H9 (cell line): ENCODE data around the gene RECQL. TPM values are rescaled to one million over a fixed set of nuclear protein-coding genes. Genes with fewer than 3 reads are reported as not detected.

Experiments used
- DNase-seq: peaks from one replicate; pipeline ENCODE4 v3.0.0-alpha.2; 2017
- H2AFZ ChIP-seq: one replicate; pipeline ENCODE4 v1.6.1; 2013; ENCODE audit warnings: mild to moderate bottlenecking, low read length, control low read depth, moderate library complexity
- H2AK5ac ChIP-seq: 2 replicates; pipeline ENCODE4 v1.6.1; 2013; ENCODE audit warnings: low read length, control low read depth, mixed read lengths; ENCODE audit not compliant: insufficient read length
- H2BK120ac ChIP-seq: one replicate; pipeline ENCODE4 v1.6.1; 2013; ENCODE audit warnings: low read depth, mild to moderate bottlenecking, low read length, control low read depth, inconsistent platforms; ENCODE audit not compliant: poor library complexity, severe bottlenecking
- H2BK12ac ChIP-seq: 2 replicates; pipeline ENCODE4 v1.6.1; 2013; ENCODE audit warnings: low read length, control low read depth, mixed read lengths, low read depth; ENCODE audit not compliant: insufficient read length
- H2BK15ac ChIP-seq: 2 replicates; pipeline ENCODE4 v1.6.1; 2013; ENCODE audit warnings: low read depth, low read length, control low read depth
- H2BK20ac ChIP-seq: one replicate; pipeline ENCODE4 v1.6.1; 2013; ENCODE audit warnings: low read depth, mild to moderate bottlenecking, low read length, control low read depth, inconsistent platforms; ENCODE audit not compliant: poor library complexity, severe bottlenecking
- H2BK5ac ChIP-seq: 2 replicates; pipeline ENCODE4 v1.6.1; 2013; ENCODE audit warnings: low read length, control low read depth, mixed read lengths; ENCODE audit not compliant: insufficient read length
- H3K14ac ChIP-seq: 2 replicates; pipeline ENCODE4 v1.6.1; 2013; ENCODE audit warnings: low read length, control low read depth; ENCODE audit not compliant: insufficient read depth
- H3K18ac ChIP-seq: 2 replicates; pipeline ENCODE4 v1.6.1; 2013; ENCODE audit warnings: low read depth, mild to moderate bottlenecking, mixed read lengths, low read length, control low read depth; ENCODE audit not compliant: insufficient read length
- H3K23ac ChIP-seq: 2 replicates; pipeline ENCODE4 v1.6.1; 2013; ENCODE audit warnings: low read length, control low read depth, mixed read lengths, low read depth; ENCODE audit not compliant: insufficient read length
- H3K23me2 ChIP-seq: 2 replicates; pipeline ENCODE4 v1.6.1; 2013; ENCODE audit warnings: low read depth, mild to moderate bottlenecking, mixed read lengths, low read length, control low read depth; ENCODE audit not compliant: insufficient read length, poor library complexity, severe bottlenecking
- H3K27ac ChIP-seq: 2 replicates; pipeline ENCODE4 v1.5.1; 2013; ENCODE audit warnings: low read length, control low read depth, mixed read lengths, low read depth; ENCODE audit not compliant: insufficient read length
- H3K27me3 ChIP-seq: 2 replicates; pipeline ENCODE4 v1.6.1; 2013; ENCODE audit warnings: low read length, control low read depth, inconsistent platforms; ENCODE audit not compliant: insufficient read depth
- H3K4ac ChIP-seq: 2 replicates; pipeline ENCODE4 v1.6.1; 2013; ENCODE audit warnings: low read depth, mild to moderate bottlenecking, control low read depth, inconsistent platforms, low read length, moderate library complexity
- H3K4me1 ChIP-seq: 2 replicates; pipeline ENCODE4 v1.6.1; 2013; ENCODE audit warnings: low read length, control low read depth, inconsistent platforms; ENCODE audit not compliant: insufficient read depth
- H3K4me2 ChIP-seq: 2 replicates; pipeline ENCODE4 v1.6.1; 2013; ENCODE audit warnings: low read length, control low read depth, mixed read lengths; ENCODE audit not compliant: insufficient read length, insufficient read depth
- H3K56ac ChIP-seq: 2 replicates; pipeline ENCODE4 v1.6.1; 2013; ENCODE audit warnings: low read depth, mild to moderate bottlenecking, mixed read lengths, low read length, control low read depth; ENCODE audit not compliant: insufficient read length
- H3K79me1 ChIP-seq: 2 replicates; pipeline ENCODE4 v1.6.1; 2013; ENCODE audit warnings: low read depth, mild to moderate bottlenecking, moderate library complexity, low read length, control low read depth, inconsistent platforms; ENCODE audit not compliant: insufficient read depth, poor library complexity, severe bottlenecking
- H3K79me2 ChIP-seq: 2 replicates; pipeline ENCODE4 v1.6.1; 2013; ENCODE audit warnings: low read length, control low read depth, inconsistent platforms; ENCODE audit not compliant: insufficient read depth
- H3K9ac ChIP-seq: 2 replicates; pipeline ENCODE4 v1.6.1; 2013; ENCODE audit warnings: low read length, control low read depth, mixed read lengths; ENCODE audit not compliant: insufficient read length; ENCODE audit errors: extremely low read depth
- H3K9me3 ChIP-seq: one replicate; pipeline ENCODE4 v1.6.1; 2013; ENCODE audit warnings: low read depth, low read length, inconsistent platforms; ENCODE audit not compliant: control insufficient read depth
- H3T11ph ChIP-seq: one replicate; pipeline ENCODE4 v1.6.1; 2013; ENCODE audit warnings: mild to moderate bottlenecking, low read length, control low read depth, inconsistent platforms
- H4K20me1 ChIP-seq: one replicate; pipeline ENCODE4 v1.6.1; 2013; ENCODE audit not compliant: control insufficient read depth, insufficient read length, insufficient read depth
- H4K5ac ChIP-seq: 2 replicates; pipeline ENCODE4 v1.6.1; 2013; ENCODE audit warnings: low read depth, mild to moderate bottlenecking, mixed read lengths, low read length, control low read depth; ENCODE audit not compliant: insufficient read length
- H4K8ac ChIP-seq: replicated peaks from 2 replicates; pipeline ENCODE4 v1.6.1; 2013; ENCODE audit warnings: low read length, control low read depth, mixed read lengths, low read depth; ENCODE audit not compliant: insufficient read length
- H4K91ac ChIP-seq: 2 replicates; pipeline ENCODE4 v1.6.1; 2013; ENCODE audit warnings: low read depth, mild to moderate bottlenecking, moderate library complexity, mixed read lengths, low read length, control low read depth; ENCODE audit not compliant: insufficient read length
- H3K27ac Mint-ChIP-seq, 3 experiments: 2 replicates in 2 of 3; 3 replicates in 1 of 3; pipeline ENCODE4 v1.8.0; 2020 to 2021; ENCODE audit warnings: mixed read lengths in 3 of 3, mild to moderate bottlenecking in 1 of 3, moderate library complexity in 1 of 3
- H3K27me3 Mint-ChIP-seq: 2 replicates; pipeline ENCODE4 v1.8.0; 2021; ENCODE audit warnings: low read depth, mild to moderate bottlenecking, moderate library complexity, mixed read lengths
- H3K36me3 Mint-ChIP-seq, 3 experiments: 2 replicates in 2 of 3; 3 replicates in 1 of 3; pipeline ENCODE4 v1.8.0; 2020 to 2021; ENCODE audit warnings: low read depth in 3 of 3, mixed read lengths in 3 of 3; ENCODE audit not compliant: insufficient read depth in 1 of 3
- H3K4me1 Mint-ChIP-seq, 2 experiments: 2 replicates each; pipeline ENCODE4 v1.8.0; 2020; ENCODE audit warnings: mixed read lengths in 2 of 2
- H3K4me3 Mint-ChIP-seq, 2 experiments: 2 replicates in 1 of 2; 3 replicates in 1 of 2; pipeline ENCODE4 v1.8.0; 2020 to 2021; ENCODE audit warnings: mild to moderate bottlenecking in 2 of 2, mixed read lengths in 2 of 2, moderate library complexity in 1 of 2
- H3K9me3 Mint-ChIP-seq, 2 experiments: 2 replicates in 1 of 2; 3 replicates in 1 of 2; pipeline ENCODE4 v1.8.0; 2020; ENCODE audit warnings: mild to moderate bottlenecking in 2 of 2, mixed read lengths in 2 of 2, moderate library complexity in 1 of 2
- CTCF ChIP-seq: fragments of 200-600 bp; sonication (generic); conservative IDR thresholded peaks from 3 replicates; pipeline ENCODE4 v1.8.0; 2021; ENCODE audit warnings: antibody characterized with exemption, mild to moderate bottlenecking
- WGBS: extraction: QIAGEN DNeasy Blood & Tissue Kit; methylation state at CpG from one replicate; pipeline ENCODE4 v1.1.7; 2013; ENCODE audit warnings: missing lambda C conversion rate, low lambda C conversion rate, mixed read lengths; ENCODE audit not compliant: insufficient read length; ENCODE audit errors: extremely low coverage; 5-methylcytosine and 5-hydroxymethylcytosine counted together
- total RNA-seq: library from RNA; stranded (reverse); gene quantifications from 2 replicates; pipeline ENCODE4 v1.2.1, GENCODE V29; 2021

Gene RECQL
- total RNA-seq, 1 experiment from 2014 or later: 41.0 TPM

DNA sequence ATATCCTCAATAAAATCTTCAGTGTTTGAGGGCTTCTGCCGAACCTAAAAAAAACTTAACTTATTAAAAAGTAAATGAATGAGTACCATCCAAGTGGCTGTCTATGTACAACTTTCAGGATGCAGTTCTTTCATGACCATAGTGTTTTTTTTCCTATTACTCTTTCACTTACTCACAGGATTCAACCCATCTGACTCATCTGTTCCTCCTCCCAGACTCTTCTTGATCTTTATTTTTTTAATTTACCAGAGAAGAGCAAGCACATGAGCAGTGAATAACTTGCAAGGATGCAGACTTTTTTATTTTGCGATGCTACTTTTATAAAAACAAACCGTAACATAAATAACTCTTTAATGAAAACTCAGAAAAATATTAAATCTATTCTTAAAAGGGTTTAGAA is 24.5 kb downstream of the RECQL start:
- H3K4ac ChIP-seq: no peak overlapping the region
- no peak overlapping the region for H2BK120ac ChIP-seq
- H3K14ac ChIP-seq: no peak overlapping the region
- no peak overlapping the region for H2BK5ac ChIP-seq
- Mint-ChIP-seq H3K27ac (no peak overlapping the region), H3K9me3 (no peaks in the 10 kb centered on the region), H3K4me1 (no peaks in the 10 kb centered on the region), H3K4me3 (no peak overlapping the region), H3K36me3 (peaks cover 2 to 37% (median 18%) of the 10 kb centered on the region in 3 experiments; a peak in 5 of 7 replicates), H3K27me3 (no peaks in the 10 kb centered on the region)
- no peak overlapping the region for H3K18ac ChIP-seq
- H3K4me2 ChIP-seq: no peak overlapping the region
- H3K23me2 ChIP-seq: no peaks in the 10 kb centered on the region
- no CpG with 5 or more reads among the region's 3 CpGs for WGBS
- no peaks in the 10 kb centered on the region for H3K27me3 ChIP-seq
- no peak overlapping the region for H2BK15ac ChIP-seq
- no peak overlapping the region for H4K8ac ChIP-seq
- H3T11ph ChIP-seq: no peak overlapping the region
- H2BK12ac ChIP-seq: no peak overlapping the region
- H4K5ac ChIP-seq: no peak overlapping the region
- no peak overlapping the region for H3K23ac ChIP-seq
- H2BK20ac ChIP-seq: no peak overlapping the region
- no peaks in the 10 kb centered on the region for H3K79me2 ChIP-seq
- H4K20me1 ChIP-seq: no peaks in the 10 kb centered on the region
- TF ChIP-seq CTCF: no peak
- no peak overlapping the region for H4K91ac ChIP-seq
- no peak overlapping the region for H3K56ac ChIP-seq
- no peak overlapping the region for H2AFZ ChIP-seq
- H3K9ac ChIP-seq: no peak overlapping the region
- no peak overlapping the region for H3K27ac ChIP-seq
- no peaks in the 10 kb centered on the region for H3K4me1 ChIP-seq
- H2AK5ac ChIP-seq: no peak overlapping the region
- no peak for DNase-seq
- H3K79me1 ChIP-seq: no peaks in the 10 kb centered on the region
- H3K9me3 ChIP-seq: no peaks in the 10 kb centered on the region
